ENCODE results near the gene IYD.

IYD gene

GRCh38 chr6:150394899-150395295, 26.1 kb downstream of the IYD start:
- no peak for DNase-seq (ENCODE audit: low read depth, low spot score)

GRCh38 chr6:150395388-150396009, 26.7 kb downstream of the IYD start:
- DNase-seq (ENCODE audit: low read depth, low spot score) = no peak

- DNase-seq (ENCODE audit: low read depth, low spot score) = peak; percentile 82
Measured at GRCh38 chr6:150403458-150404246, 34.8 kb downstream of the IYD start.

- no peak for DNase-seq (ENCODE audit: low read depth, low spot score)
Measured at GRCh38 chr6:150406948-150407347, 38.1 kb downstream of the IYD start.

GRCh38 chr6:150408842-150409241, 40.0 kb downstream of the IYD start:
- no peak for DNase-seq (ENCODE audit: low read depth, low spot score)

GRCh38 chr6:150409576-150410066, 40.8 kb downstream of the IYD start:
- DNase-seq (ENCODE audit: low read depth, low spot score) = no peak

GRCh38 chr6:150410399-150410798, 41.6 kb downstream of the IYD start:
- no peak for DNase-seq (ENCODE audit: low read depth, low spot score)

GRCh38 chr6:150410906-150411305, 42.1 kb downstream of the IYD start:
- no peak for DNase-seq (ENCODE audit: low read depth, low spot score)

- DNase-seq (ENCODE audit: low read depth, low spot score) = no peak
Measured at GRCh38 chr6:150412221-150412620, 43.4 kb downstream of the IYD start.

GRCh38 chr6:150413198-150413597, 44.4 kb downstream of the IYD start:
- DNase-seq (ENCODE audit: low read depth, low spot score) = no peak

GRCh38 chr6:150413781-150414281, 45.0 kb downstream of the IYD start:
- DNase-seq (ENCODE audit: low read depth, low spot score) = no peak

- DNase-seq (ENCODE audit: low read depth, low spot score) = no peak
Measured at GRCh38 chr6:150416128-150416527, 47.3 kb downstream of the IYD start.

GRCh38 chr6:150417250-150417649, 48.4 kb downstream of the IYD start:
- no peak for DNase-seq (ENCODE audit: low read depth, low spot score)

- peak; percentile 57 for DNase-seq (ENCODE audit: low read depth, low spot score)
Measured at GRCh38 chr6:150417899-150418826, 49.4 kb downstream of the IYD start.

GRCh38 chr6:150418827-150419594, 50.2 kb downstream of the IYD start:
- DNase-seq (ENCODE audit: low read depth, low spot score) = peak; percentile 47

- DNase-seq (ENCODE audit: low read depth, low spot score) = no peak
Measured at GRCh38 chr6:150420428-150420827, 51.6 kb downstream of the IYD start.

GRCh38 chr6:150420926-150421325, 52.1 kb downstream of the IYD start:
- DNase-seq (ENCODE audit: low read depth, low spot score) = no peak

GRCh38 chr6:150425508-150425907, 56.7 kb downstream of the IYD start:
- no peak for DNase-seq (ENCODE audit: low read depth, low spot score)

- DNase-seq (ENCODE audit: low read depth, low spot score) = no peak
Measured at GRCh38 chr6:150426198-150426597, 57.4 kb downstream of the IYD start.

- no peak for DNase-seq (ENCODE audit: low read depth, low spot score)
Measured at GRCh38 chr6:150427037-150427602, 58.3 kb downstream of the IYD start.

- DNase-seq (ENCODE audit: low read depth, low spot score) = no peak
Measured at GRCh38 chr6:150427843-150428242, 59.0 kb downstream of the IYD start.
